Upper lobe of right lung (tissue), 1 donor: Measurements from ENCODE around the gene SCNN1G. TPM values are rescaled to one million over a fixed set of nuclear protein-coding genes. Genes with fewer than 3 reads are reported as not detected.

ENCODE experiments used
- ATAC-seq: fragments of 200-7000 bp; cut with Tn5 transposase; one replicate; pipeline ENCODE4 v1.9.1; 2020; ENCODE audit warnings: mild to moderate bottlenecking, moderate library complexity
- DNase-seq: peaks from one replicate; pipeline ENCODE4 v3.0.0-alpha.2; 2020
- H3K27ac ChIP-seq: fragments of 200-600 bp; one replicate; pipeline ENCODE4 v1.8.0; 2022
- H3K27me3 ChIP-seq: fragments of 200-600 bp; one replicate; pipeline ENCODE4 v1.8.0; 2022; ENCODE audit warnings: mild to moderate bottlenecking
- H3K36me3 ChIP-seq: fragments of 200-600 bp; one replicate; pipeline ENCODE4 v1.8.0; 2022
- H3K4me1 ChIP-seq: fragments of 200-600 bp; one replicate; pipeline ENCODE4 v1.8.0; 2022
- H3K4me3 ChIP-seq: fragments of 200-600 bp; one replicate; pipeline ENCODE4 v1.8.0; 2022; ENCODE audit warnings: mild to moderate bottlenecking
- H3K9me3 ChIP-seq: fragments of 200-600 bp; one replicate; pipeline ENCODE4 v1.8.0; 2022
- CTCF ChIP-seq: fragments of 200-600 bp; IDR thresholded peaks from one replicate; pipeline ENCODE4 v1.8.0; 2022; ENCODE audit warnings: antibody characterized with exemption
- intact Hi-C: fragments of 100-400 bp; cut with DNase I; formaldehyde crosslinking; loops from one replicate; pipeline ENCODE4 v1.11.0; 2022
- total RNA-seq: library from RNA; stranded (reverse); fragmentation: NEBNext Ultra II Directional; extraction: Animal tissue kit (Norgen Biotek cat#: 25700); gene quantifications from one replicate; pipeline ENCODE4 v1.2.1, GENCODE V29; 2021
- donor health status: DM: no; HTN: yes; CAD: no; lungs with severe emphysema.

Gene SCNN1G
- total RNA-seq, 1 donor from 2014 or later = 14.8 TPM

- no peaks in the 10 kb centered on the region for H3K27me3 ChIP-seq
- H3K9me3 ChIP-seq = no peaks in the 10 kb centered on the region
- ATAC-seq (no peak), DNase-seq (no peak)
- H3K27ac ChIP-seq = peak overlapping the region; percentile 70
- peaks cover 18% of the 10 kb centered on the region for H3K4me1 ChIP-seq
- intact Hi-C loops = no loop called here
- TF ChIP-seq CTCF = no peak
- no peaks in the 10 kb centered on the region for H3K36me3 ChIP-seq
- peak overlapping the region; percentile 78 for H3K4me3 ChIP-seq
Measured at GRCh38 chr16:23148166-23148512, 34.4 kb upstream of the SCNN1G start.

- peak; percentile 91 for DNase-seq
- H3K9me3 ChIP-seq = no peaks in the 10 kb centered on the region
- H3K36me3 ChIP-seq = no peaks in the 10 kb centered on the region
- H3K27me3 ChIP-seq = peaks cover 4% of the 10 kb centered on the region
- ATAC-seq = peak; percentile 68
- H3K4me1 ChIP-seq = peaks cover 18% of the 10 kb centered on the region
- H3K4me3 ChIP-seq = peak overlapping the region; percentile 78
- TF ChIP-seq CTCF = no peak
- H3K27ac ChIP-seq = peak overlapping the region; percentile 70
- intact Hi-C loops = no loop called here
Measured at GRCh38 chr16:23148513-23149266, 33.9 kb upstream of the SCNN1G start.

GRCh38 chr16:23149267-23149992 lies 33.1 kb upstream of the SCNN1G start, which contains the start of gene USP31:
Gene USP31 (minus strand): TSS chr16:23149452. CDS start chr16:23149270, 182 bp downstream.
- Histone ChIP-seq H3K36me3 (no peaks in the 10 kb centered on the region), H3K4me3 (peak within 1 kb of the TSS; percentile 78), H3K27ac (peak within 1 kb of the TSS; percentile 70), H3K27me3 (peaks cover 4% of the 10 kb centered on the region), H3K4me1 (peaks cover 18% of the 10 kb centered on the region), H3K9me3 (no peaks in the 10 kb centered on the region)
- DNase-seq = peak; percentile 98
- intact Hi-C loops = no loop called here
- peak; percentile 99 for ATAC-seq
- no peak for TF ChIP-seq CTCF

- ATAC-seq (no peak), DNase-seq (no peak)
- no peaks in the 10 kb centered on the region for H3K36me3 ChIP-seq
- intact Hi-C loops = no loop called here
- peak overlapping the region; percentile 53 for H3K4me3 ChIP-seq
- H3K27me3 ChIP-seq = peaks cover 8% of the 10 kb centered on the region
- H3K4me1 ChIP-seq = peaks cover 18% of the 10 kb centered on the region
- TF ChIP-seq CTCF = no peak
- no peaks in the 10 kb centered on the region for H3K9me3 ChIP-seq
- no peak overlapping the region for H3K27ac ChIP-seq
Measured at GRCh38 chr16:23149993-23150364, 32.6 kb upstream of the SCNN1G start.

- peaks cover 11% of the 10 kb centered on the region for H3K27me3 ChIP-seq
- H3K36me3 ChIP-seq = no peaks in the 10 kb centered on the region
- H3K4me1 ChIP-seq = peaks cover 12% of the 10 kb centered on the region
- H3K4me3 ChIP-seq = no peak overlapping the region
- no peak for TF ChIP-seq CTCF
- ATAC-seq (no peak), DNase-seq (no peak)
- H3K27ac ChIP-seq = no peak overlapping the region
- intact Hi-C loops = no loop called here
- no peaks in the 10 kb centered on the region for H3K9me3 ChIP-seq
Measured at GRCh38 chr16:23152386-23153178, 30.0 kb upstream of the SCNN1G start.
